K562 (cell line): ENCODE results near the gene CNPY4.

ENCODE experiments used
- CBX3 ChIP-seq, 2 experiments: IDR thresholded peaks; 1 replicate in 1 of 2; 2 replicates in 1 of 2; pipeline ENCODE4 v1.6.1; 2012; ENCODE audit warnings: inconsistent platforms in 2 of 2, low read length in 2 of 2, borderline replicate concordance in 1 of 2, control low read depth in 1 of 2
- CC2D1A ChIP-seq: fragments of 450-650 bp; IDR thresholded peaks from 2 replicates; pipeline ENCODE4 v1.6.1; 2017; ENCODE audit warnings: mild to moderate bottlenecking
- NFYB ChIP-seq: IDR thresholded peaks from 2 replicates; pipeline ENCODE4 v1.6.1; 2011; ENCODE audit warnings: mild to moderate bottlenecking, moderate library complexity; ENCODE audit not compliant: insufficient read length; ENCODE audit errors: extremely low read depth
- SREBF1 ChIP-seq: fragments of 150-350 bp; IDR thresholded peaks from 2 replicates; pipeline ENCODE4 v1.6.1; 2014; ENCODE audit warnings: antibody characterized with exemption, low read depth, low read length, borderline replicate concordance
- TAF1 ChIP-seq: IDR thresholded peaks from 2 replicates; pipeline ENCODE4 v1.6.1; 2011; ENCODE audit warnings: mild to moderate bottlenecking, low read length, moderate library complexity; ENCODE audit not compliant: insufficient read depth, control insufficient read depth, severe bottlenecking; ENCODE audit errors: extremely low read depth
- TBP ChIP-seq: optimal IDR thresholded peaks from 2 replicates; pipeline ENCODE3; 2011; ENCODE audit warnings: low read depth, low read length, improper control_type of control experiment
- YY1 ChIP-seq, 3 experiments: IDR thresholded peaks; 2 replicates each; pipeline ENCODE4 v1.6.1; 2011; ENCODE audit warnings: low read length in 2 of 3, mild to moderate bottlenecking in 2 of 3, moderate library complexity in 2 of 3, borderline replicate concordance in 1 of 3, control low read depth in 1 of 3, low read depth in 1 of 3; ENCODE audit not compliant: insufficient read depth in 3 of 3, insufficient replicate concordance in 2 of 3, control insufficient read depth in 1 of 3, insufficient read length in 1 of 3; ENCODE audit errors: extremely low read depth in 1 of 3
- TF ChIP-seq, protein P1 (sequence below), 3 experiments: IDR thresholded peaks in 2 of 3; conservative IDR thresholded peaks in 1 of 3; 2 replicates each; pipeline ENCODE4 v1.5.1; 2011 to 2012; ENCODE audit warnings: low read length in 3 of 3, mild to moderate bottlenecking in 3 of 3, control low read depth in 2 of 3, improper control_type of control experiment in 1 of 3, inconsistent platforms in 1 of 3, low read depth in 1 of 3, mixed read lengths in 1 of 3, moderate library complexity in 1 of 3; ENCODE audit not compliant: insufficient read depth in 2 of 3
- TF ChIP-seq, protein P2 (sequence below), 2 experiments: fragments of 450-650 bp in 1 of 2; sonication (generic) in 1 of 2; formaldehyde crosslinking in 1 of 2; IDR thresholded peaks; 2 replicates each; pipeline versions ENCODE4 v1.7.1 to v1.9.0; 2016 to 2022; ENCODE audit warnings: inconsistent platforms in 1 of 2, mild to moderate bottlenecking in 1 of 2, missing genetic modification reagents in 1 of 2
- TF ChIP-seq, protein P3 (sequence below): sonication (generic); formaldehyde crosslinking; IDR thresholded peaks from 2 replicates; pipeline ENCODE4 v1.8.1; 2023; ENCODE audit warnings: mild to moderate bottlenecking, missing genetic modification reagents

DNA sequence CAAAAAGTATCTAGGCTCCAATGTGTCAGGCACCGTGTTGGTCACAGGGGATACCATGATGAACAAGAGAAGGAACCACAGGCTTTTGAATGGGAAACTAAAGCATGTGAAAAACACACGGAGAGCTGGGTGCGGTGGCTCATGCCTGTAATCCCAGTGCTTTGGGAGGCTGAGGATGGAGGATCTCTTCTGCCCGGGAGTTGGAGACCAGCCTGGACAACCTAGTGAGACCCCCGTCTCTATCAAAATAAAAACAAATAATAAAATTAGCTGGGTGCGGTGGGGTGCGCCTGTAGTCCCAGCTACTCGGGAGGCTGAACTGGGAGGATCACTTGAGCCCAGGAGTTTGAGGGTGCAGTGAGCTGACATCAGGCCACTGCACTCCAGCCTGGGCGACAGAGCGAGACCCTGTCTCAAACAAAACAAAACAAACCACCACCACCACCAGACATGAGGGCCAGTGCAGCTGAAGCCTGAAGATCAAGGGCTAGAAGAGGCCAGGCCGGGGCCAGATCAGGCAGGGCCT lies 31.3 kb upstream of the CNPY4 start:
- TF ChIP-seq TAF1 (no peak), SREBF1 (no peak), TBP (no peak), YY1 (IDR thresholded peaks at IDR 0.05; ENCODE audit: borderline replicate concordance in 1 of 3, control insufficient read depth in 1 of 3, extremely low read depth in 1 of 3, insufficient read depth in 3 of 3, insufficient read length in 1 of 3, insufficient replicate concordance in 2 of 3, low read depth in 1 of 3, low read length in 2 of 3) (no peak), CC2D1A (no peak), NFYB (no peak), CBX3 (IDR thresholded peaks at IDR 0.05; ENCODE audit: borderline replicate concordance in 1 of 2, low read length in 2 of 2) (no peak; a peak in 1 of 3 replicates)
- TF ChIP-seq, protein P1, sequence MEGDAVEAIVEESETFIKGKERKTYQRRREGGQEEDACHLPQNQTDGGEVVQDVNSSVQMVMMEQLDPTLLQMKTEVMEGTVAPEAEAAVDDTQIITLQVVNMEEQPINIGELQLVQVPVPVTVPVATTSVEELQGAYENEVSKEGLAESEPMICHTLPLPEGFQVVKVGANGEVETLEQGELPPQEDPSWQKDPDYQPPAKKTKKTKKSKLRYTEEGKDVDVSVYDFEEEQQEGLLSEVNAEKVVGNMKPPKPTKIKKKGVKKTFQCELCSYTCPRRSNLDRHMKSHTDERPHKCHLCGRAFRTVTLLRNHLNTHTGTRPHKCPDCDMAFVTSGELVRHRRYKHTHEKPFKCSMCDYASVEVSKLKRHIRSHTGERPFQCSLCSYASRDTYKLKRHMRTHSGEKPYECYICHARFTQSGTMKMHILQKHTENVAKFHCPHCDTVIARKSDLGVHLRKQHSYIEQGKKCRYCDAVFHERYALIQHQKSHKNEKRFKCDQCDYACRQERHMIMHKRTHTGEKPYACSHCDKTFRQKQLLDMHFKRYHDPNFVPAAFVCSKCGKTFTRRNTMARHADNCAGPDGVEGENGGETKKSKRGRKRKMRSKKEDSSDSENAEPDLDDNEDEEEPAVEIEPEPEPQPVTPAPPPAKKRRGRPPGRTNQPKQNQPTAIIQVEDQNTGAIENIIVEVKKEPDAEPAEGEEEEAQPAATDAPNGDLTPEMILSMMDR (IDR thresholded peaks at IDR 0.05 in 2 of 3, conservative IDR thresholded peaks at IDR 0.05 in 1 of 3; ENCODE audit: insufficient read depth in 2 of 3, low read depth in 1 of 3, low read length in 3 of 3) = no peak
- TF ChIP-seq, protein P2, sequence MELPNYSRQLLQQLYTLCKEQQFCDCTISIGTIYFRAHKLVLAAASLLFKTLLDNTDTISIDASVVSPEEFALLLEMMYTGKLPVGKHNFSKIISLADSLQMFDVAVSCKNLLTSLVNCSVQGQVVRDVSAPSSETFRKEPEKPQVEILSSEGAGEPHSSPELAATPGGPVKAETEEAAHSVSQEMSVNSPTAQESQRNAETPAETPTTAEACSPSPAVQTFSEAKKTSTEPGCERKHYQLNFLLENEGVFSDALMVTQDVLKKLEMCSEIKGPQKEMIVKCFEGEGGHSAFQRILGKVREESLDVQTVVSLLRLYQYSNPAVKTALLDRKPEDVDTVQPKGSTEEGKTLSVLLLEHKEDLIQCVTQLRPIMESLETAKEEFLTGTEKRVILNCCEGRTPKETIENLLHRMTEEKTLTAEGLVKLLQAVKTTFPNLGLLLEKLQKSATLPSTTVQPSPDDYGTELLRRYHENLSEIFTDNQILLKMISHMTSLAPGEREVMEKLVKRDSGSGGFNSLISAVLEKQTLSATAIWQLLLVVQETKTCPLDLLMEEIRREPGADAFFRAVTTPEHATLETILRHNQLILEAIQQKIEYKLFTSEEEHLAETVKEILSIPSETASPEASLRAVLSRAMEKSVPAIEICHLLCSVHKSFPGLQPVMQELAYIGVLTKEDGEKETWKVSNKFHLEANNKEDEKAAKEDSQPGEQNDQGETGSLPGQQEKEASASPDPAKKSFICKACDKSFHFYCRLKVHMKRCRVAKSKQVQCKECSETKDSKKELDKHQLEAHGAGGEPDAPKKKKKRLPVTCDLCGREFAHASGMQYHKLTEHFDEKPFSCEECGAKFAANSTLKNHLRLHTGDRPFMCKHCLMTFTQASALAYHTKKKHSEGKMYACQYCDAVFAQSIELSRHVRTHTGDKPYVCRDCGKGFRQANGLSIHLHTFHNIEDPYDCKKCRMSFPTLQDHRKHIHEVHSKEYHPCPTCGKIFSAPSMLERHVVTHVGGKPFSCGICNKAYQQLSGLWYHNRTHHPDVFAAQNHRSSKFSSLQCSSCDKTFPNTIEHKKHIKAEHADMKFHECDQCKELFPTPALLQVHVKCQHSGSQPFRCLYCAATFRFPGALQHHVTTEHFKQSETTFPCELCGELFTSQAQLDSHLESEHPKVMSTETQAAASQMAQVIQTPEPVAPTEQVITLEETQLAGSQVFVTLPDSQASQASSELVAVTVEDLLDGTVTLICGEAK (IDR thresholded peaks at IDR 0.05) = no peak
- TF ChIP-seq, protein P2 (CRISPR knock-in tag; IDR thresholded peaks at IDR 0.05) = no peak
- TF ChIP-seq, protein P3, sequence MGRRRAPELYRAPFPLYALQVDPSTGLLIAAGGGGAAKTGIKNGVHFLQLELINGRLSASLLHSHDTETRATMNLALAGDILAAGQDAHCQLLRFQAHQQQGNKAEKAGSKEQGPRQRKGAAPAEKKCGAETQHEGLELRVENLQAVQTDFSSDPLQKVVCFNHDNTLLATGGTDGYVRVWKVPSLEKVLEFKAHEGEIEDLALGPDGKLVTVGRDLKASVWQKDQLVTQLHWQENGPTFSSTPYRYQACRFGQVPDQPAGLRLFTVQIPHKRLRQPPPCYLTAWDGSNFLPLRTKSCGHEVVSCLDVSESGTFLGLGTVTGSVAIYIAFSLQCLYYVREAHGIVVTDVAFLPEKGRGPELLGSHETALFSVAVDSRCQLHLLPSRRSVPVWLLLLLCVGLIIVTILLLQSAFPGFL (CRISPR knock-in tag) = no peak
